Effector CD4-positive, alpha-beta T cell (primary cell): ENCODE data around the gene NFATC1.

Source experiments
- DNase-seq: peaks from one replicate; pipeline ENCODE4 v3.0.0-alpha.2; 2020

NFATC1 gene

GRCh38 chr18:79544386-79544963 is 148.7 kb downstream of the NFATC1 start:
- DNase-seq: no peak

- no peak for DNase-seq
These were observed 149.5 kb downstream of the NFATC1 start for GRCh38 chr18:79545255-79545654.

GRCh38 chr18:79545736-79546171 is 150.0 kb downstream of the NFATC1 start:
- no peak for DNase-seq

GRCh38 chr18:79546781-79547272 is 151.1 kb downstream of the NFATC1 start:
- no peak for DNase-seq

GRCh38 chr18:79547413-79548076 is 151.8 kb downstream of the NFATC1 start:
- DNase-seq: no peak

GRCh38 chr18:79548077-79548450 is 152.3 kb downstream of the NFATC1 start:
- DNase-seq: no peak

GRCh38 chr18:79548621-79548985 is 152.9 kb downstream of the NFATC1 start:
- DNase-seq: no peak

- DNase-seq: no peak
These were observed 153.4 kb downstream of the NFATC1 start for GRCh38 chr18:79548986-79549637.

GRCh38 chr18:79549638-79550000 is 153.9 kb downstream of the NFATC1 start:
- DNase-seq: no peak

- no peak for DNase-seq
These were observed 156.5 kb downstream of the NFATC1 start for GRCh38 chr18:79552140-79552631.

GRCh38 chr18:79552696-79553095 is 157.0 kb downstream of the NFATC1 start:
- DNase-seq: no peak

GRCh38 chr18:79553154-79553553 is 157.4 kb downstream of the NFATC1 start:
- DNase-seq: no peak

- DNase-seq: no peak
These were observed 158.0 kb downstream of the NFATC1 start for GRCh38 chr18:79553696-79554095.

GRCh38 chr18:79554321-79554720 is 158.6 kb downstream of the NFATC1 start:
- DNase-seq: no peak

- DNase-seq: no peak
These were observed 159.4 kb downstream of the NFATC1 start for GRCh38 chr18:79554945-79555645.

- DNase-seq: no peak
These were observed 160.2 kb downstream of the NFATC1 start for GRCh38 chr18:79555885-79556284.

GRCh38 chr18:79556829-79557585 is 161.3 kb downstream of the NFATC1 start:
- no peak for DNase-seq

GRCh38 chr18:79558196-79558932 is 162.6 kb downstream of the NFATC1 start:
- DNase-seq: no peak

- no peak for DNase-seq
These were observed 163.2 kb downstream of the NFATC1 start for GRCh38 chr18:79558933-79559416.

- DNase-seq: no peak
These were observed 163.7 kb downstream of the NFATC1 start for GRCh38 chr18:79559436-79559835.

- DNase-seq: no peak
These were observed 164.5 kb downstream of the NFATC1 start for GRCh38 chr18:79560042-79560860.
